ENCODE measurements around the gene GPRIN3. TPM values are rescaled to one million over a fixed set of nuclear protein-coding genes. Genes with fewer than 3 reads are reported as not detected.

GPRIN3 gene
- total RNA-seq, 4 donors from 2014 or later: 5.7 to 28.7 (median 8.8) TPM

DNA sequence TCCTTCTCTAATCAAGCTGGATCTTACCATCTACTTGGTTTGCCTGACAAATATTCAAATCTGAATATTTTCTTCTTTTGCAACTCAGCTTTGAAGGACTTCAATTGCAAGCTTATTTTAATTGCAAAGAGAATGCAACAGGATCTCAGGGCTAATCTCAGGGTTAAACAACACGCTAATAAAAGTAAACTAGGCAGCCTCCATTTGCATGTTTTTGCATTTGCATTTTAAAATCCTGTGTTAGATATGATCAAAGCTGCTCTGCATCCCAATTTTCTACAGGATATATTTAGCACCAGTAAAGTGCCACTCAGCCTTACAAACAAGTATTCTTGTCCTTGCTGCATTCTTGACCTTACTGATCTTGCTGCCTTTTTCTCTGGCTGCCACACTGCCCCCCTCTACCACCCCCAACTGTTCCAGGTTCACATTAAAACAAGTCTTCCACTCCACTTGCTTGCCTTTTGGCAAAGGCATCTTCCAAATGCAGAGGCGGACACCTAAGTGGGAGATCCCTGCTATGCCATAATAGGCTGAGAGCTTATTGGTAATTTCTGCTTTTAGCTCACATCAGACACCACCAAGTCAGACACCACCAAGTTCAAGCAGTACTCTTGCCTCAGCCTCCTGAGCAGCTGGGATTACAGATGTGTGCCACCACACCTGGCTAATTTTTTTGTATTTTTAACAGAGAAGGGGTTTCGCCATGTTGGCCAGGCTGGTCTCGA is 48.1 kb downstream of the GPRIN3 start:
- TF ChIP-seq, protein P1, sequence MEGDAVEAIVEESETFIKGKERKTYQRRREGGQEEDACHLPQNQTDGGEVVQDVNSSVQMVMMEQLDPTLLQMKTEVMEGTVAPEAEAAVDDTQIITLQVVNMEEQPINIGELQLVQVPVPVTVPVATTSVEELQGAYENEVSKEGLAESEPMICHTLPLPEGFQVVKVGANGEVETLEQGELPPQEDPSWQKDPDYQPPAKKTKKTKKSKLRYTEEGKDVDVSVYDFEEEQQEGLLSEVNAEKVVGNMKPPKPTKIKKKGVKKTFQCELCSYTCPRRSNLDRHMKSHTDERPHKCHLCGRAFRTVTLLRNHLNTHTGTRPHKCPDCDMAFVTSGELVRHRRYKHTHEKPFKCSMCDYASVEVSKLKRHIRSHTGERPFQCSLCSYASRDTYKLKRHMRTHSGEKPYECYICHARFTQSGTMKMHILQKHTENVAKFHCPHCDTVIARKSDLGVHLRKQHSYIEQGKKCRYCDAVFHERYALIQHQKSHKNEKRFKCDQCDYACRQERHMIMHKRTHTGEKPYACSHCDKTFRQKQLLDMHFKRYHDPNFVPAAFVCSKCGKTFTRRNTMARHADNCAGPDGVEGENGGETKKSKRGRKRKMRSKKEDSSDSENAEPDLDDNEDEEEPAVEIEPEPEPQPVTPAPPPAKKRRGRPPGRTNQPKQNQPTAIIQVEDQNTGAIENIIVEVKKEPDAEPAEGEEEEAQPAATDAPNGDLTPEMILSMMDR (IDR thresholded peaks at IDR 0.05; ENCODE audit: low read depth): no peak

DNA sequence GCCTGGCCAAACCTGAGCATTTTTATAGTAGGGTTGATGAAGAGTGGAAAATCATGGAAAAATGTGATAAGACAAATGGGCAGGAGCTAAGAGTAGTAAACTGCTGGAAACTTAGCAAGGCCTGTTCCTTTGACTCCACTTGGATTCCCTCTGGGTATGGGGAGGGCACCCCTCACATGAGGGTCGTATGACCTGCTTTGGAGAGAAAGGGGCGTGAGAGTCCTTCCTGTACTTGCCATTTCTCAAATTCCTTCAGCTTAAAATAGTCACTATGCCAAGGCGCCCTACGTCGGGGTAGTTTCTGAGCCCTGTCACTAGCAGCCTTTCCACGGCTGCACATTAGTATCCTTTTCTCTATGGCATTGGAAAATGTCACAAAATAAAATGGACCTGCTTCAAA is 49.1 kb downstream of the GPRIN3 start:
- TF ChIP-seq, protein P1 (IDR thresholded peaks at IDR 0.05; ENCODE audit: low read depth): no peak

DNA sequence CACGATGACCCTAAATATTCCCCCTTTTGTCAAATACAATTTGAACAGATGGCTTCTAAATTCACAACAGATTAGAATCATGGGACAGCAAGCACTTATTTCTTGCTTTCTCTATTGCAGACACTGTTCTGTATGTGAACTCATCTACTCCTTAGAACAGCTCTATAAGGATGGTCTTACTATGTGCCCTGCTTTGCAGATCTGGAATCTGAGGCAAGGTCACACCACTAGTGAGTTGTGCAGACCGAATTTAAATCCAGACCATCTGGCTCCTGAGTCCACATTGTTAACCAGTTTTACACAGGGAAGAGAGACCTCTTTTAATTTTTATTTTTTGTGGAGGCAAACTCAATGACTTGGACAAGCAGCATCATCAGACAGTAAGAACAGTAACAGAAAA is 50.2 kb downstream of the GPRIN3 start:
- TF ChIP-seq, protein P1 (IDR thresholded peaks at IDR 0.05; ENCODE audit: low read depth): no peak

DNA sequence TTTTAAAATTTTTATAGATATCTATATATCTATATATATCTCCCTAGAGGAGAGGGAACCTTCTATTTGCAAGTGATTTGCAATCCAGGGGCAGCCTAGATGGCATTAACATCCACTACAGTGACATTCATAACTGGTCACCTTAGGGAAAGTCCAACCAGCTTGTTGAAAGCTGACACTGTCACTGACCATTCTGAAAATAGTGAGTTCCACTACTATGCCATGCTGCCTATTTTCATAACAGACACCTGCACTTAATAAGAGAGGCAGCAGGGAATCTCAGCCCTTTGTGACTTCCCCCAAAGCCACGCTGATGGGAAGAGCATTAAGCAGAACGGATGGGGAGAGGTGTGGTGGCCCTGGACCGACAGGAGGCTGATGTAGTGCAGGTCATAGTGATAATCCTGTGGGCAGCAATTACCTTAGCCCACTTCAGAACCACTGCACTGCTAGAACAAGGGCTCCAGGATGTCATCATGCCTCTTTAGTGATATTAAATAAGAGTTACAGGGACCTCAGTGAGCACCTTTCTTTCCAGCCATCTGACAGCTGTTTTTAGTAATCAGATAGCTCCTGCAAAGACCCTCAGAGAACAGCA is 51.3 kb downstream of the GPRIN3 start:
- TF ChIP-seq, protein P1 (IDR thresholded peaks at IDR 0.05; ENCODE audit: low read depth): no peak

DNA sequence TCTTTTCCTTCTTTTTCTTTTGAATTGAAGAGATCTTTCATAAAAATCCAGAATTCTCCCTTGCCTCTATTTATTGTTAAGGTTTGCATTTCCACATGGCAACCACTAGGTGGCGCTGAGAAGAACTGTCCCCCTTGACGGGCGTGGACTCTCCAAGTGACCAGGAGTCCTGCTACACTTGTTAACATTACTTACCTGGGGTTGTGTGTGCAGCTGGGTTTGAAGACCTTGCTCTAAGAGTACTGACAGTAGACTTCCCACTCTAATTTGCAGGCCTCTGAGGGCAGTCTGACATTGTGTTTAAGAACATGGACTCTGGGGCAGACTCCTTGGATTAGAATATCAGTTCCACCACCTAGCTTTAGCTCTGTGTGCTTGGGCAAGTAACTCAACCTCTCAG is 52.8 kb downstream of the GPRIN3 start:
- TF ChIP-seq, protein P1 (IDR thresholded peaks at IDR 0.05; ENCODE audit: low read depth): no peak

DNA sequence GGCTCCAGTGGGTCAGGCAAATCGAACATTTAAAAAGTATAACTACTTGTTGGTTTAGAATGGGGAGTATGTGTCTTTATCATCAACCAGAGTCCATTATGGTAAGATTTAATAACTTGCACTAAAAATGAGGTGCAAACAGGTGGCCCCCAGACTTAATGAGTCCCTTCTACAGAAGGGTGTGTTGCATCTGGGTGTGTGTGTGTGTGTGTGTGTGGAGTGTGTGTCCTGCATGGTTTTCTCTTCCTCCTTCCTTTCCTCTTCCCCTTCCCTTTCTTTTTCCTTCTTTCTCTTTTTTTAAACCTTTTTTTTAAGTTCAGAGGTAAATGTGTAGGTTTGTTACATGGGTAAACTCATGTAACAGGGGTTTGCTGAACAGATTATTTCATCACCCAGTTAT is 53.7 kb downstream of the GPRIN3 start:
- TF ChIP-seq, protein P1 (IDR thresholded peaks at IDR 0.05; ENCODE audit: low read depth): no peak

DNA sequence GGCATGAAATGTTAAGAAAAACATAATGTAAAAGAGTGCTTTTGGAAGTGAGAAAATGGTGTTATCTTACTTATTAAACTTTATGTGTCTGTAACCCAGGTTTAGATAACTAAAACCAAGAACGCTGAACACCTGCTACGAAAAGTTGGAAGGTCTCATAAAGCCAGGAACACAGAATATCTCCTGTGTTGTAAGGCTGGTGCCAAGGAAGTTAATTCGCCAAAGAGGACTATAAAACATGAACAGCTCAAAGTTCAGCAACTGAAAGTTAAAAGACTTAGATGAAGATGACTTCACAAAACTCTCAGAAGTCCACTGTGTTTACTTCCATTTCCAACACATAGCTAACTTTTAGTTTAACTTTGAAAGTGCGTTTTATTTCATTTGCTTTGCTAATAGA is 54.3 kb downstream of the GPRIN3 start:
- TF ChIP-seq, protein P1 (IDR thresholded peaks at IDR 0.05; ENCODE audit: low read depth): no peak
